Lower leg skin (tissue), 3 donors: Measurements from ENCODE around the gene TRAK1.

Experiments used
- POLR2A ChIP-seq, 2 donors: fragments of 450-650 bp; IDR thresholded peaks; one replicate each; pipeline ENCODE4 v1.6.1; 2016 to 2017; ENCODE audit warnings: antibody characterized with exemption in 2 of 2, mild to moderate bottlenecking in 1 of 2, moderate library complexity in 1 of 2
- TF ChIP-seq, protein P1 (sequence below), 3 donors: fragments of 450-650 bp; IDR thresholded peaks; one replicate each; pipeline ENCODE4 v1.5.1; 2016; ENCODE audit warnings: antibody characterized with exemption in 3 of 3, mild to moderate bottlenecking in 3 of 3, moderate library complexity in 2 of 3

DNA sequence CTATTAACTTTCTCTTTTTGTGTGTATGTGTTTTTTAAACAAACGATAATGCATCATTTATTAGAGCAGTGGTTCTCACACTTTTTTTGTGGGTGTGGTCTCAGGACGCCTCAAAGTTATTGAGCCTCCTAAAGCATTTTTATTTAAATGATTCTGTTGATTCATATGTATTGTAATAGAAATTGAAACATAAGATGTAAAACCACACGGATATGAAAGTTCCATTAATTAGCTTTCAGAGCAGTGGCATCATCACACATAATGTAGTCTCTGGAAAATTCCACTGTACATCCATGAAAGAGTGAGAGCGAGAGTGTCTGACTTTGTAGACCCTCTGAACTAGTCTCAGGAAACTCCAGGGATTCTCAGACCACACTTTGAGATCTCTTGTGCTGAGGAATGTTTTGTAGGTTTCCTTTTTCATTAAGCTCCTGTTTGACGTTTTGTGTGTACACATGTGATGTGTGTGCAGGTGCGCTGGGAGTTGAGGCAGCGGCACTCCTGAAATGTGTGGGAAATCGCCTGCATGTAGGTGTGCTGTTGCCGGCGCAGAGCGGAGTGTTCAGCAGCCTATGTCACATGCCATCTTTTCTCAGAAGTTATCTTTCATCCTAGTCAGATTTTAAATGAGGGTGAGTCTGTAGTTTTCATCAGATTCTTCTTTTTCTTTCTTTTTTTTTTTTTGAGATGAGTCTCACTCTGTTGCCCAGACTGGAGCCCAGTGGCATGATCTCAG is 5.3 kb upstream of the TRAK1 start:
- TF ChIP-seq, protein P1, sequence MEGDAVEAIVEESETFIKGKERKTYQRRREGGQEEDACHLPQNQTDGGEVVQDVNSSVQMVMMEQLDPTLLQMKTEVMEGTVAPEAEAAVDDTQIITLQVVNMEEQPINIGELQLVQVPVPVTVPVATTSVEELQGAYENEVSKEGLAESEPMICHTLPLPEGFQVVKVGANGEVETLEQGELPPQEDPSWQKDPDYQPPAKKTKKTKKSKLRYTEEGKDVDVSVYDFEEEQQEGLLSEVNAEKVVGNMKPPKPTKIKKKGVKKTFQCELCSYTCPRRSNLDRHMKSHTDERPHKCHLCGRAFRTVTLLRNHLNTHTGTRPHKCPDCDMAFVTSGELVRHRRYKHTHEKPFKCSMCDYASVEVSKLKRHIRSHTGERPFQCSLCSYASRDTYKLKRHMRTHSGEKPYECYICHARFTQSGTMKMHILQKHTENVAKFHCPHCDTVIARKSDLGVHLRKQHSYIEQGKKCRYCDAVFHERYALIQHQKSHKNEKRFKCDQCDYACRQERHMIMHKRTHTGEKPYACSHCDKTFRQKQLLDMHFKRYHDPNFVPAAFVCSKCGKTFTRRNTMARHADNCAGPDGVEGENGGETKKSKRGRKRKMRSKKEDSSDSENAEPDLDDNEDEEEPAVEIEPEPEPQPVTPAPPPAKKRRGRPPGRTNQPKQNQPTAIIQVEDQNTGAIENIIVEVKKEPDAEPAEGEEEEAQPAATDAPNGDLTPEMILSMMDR (IDR thresholded peaks at IDR 0.05), result no peak
- TF ChIP-seq POLR2A (IDR thresholded peaks at IDR 0.05), result no peak
